Liver (tissue), 3 donors: Measurements from ENCODE around the gene DMRTC2.

Source experiments
- CTCF ChIP-seq: fragments of 150-350 bp; IDR thresholded peaks from 2 replicates; pipeline ENCODE4 v1.5.1; 2017; ENCODE audit warnings: improper control_type of control experiment, low read depth, low read length; ENCODE audit not compliant: missing input control
- FOXA1 ChIP-seq: IDR thresholded peaks from 2 replicates; pipeline ENCODE4 v1.6.1; 2016; ENCODE audit warnings: antibody characterized with exemption
- GABPA ChIP-seq, 2 donors: IDR thresholded peaks in 1 of 2; conservative IDR thresholded peaks in 1 of 2; 2 replicates each; pipeline ENCODE4 v1.6.1; 2016; ENCODE audit warnings: antibody characterized with exemption in 2 of 2, mild to moderate bottlenecking in 1 of 2, moderate library complexity in 1 of 2
- JUND ChIP-seq, 2 donors: IDR thresholded peaks; 2 replicates each; pipeline ENCODE4 v1.6.1; 2016; ENCODE audit warnings: antibody characterized with exemption in 2 of 2
- MAX ChIP-seq: IDR thresholded peaks from 2 replicates; pipeline ENCODE4 v1.6.1; 2016; ENCODE audit warnings: antibody characterized with exemption
- YY1 ChIP-seq: IDR thresholded peaks from 2 replicates; pipeline ENCODE4 v1.6.1; 2016; ENCODE audit warnings: antibody characterized with exemption, mild to moderate bottlenecking
- ZBTB33 ChIP-seq: IDR thresholded peaks from 2 replicates; pipeline ENCODE4 v1.6.1; 2016; ENCODE audit warnings: antibody characterized with exemption
- donor health status: healthy.
- donor health status: healthy.

DNA sequence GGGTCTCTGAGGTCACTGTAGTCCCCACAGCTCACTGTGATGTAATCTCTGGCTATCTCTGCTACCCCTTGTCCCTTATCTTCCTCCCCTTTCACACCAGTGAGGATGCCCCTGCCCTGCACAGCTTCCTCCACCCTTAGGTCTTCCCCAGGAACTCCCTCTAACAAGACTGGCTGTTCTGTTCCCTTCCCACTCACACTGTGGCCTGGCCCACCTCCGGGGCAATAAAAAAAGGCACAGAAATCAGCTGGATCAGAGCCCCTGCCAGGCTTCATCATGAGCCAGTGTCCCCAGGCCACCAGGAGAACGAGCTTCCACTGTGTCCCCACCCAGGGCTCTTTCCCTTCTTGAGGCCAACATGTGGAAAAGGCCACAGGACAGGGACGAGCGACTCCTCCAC lies 43.8 kb upstream of the DMRTC2 start:
- TF ChIP-seq ZBTB33, result no peak
- TF ChIP-seq CTCF, result no peak
- TF ChIP-seq FOXA1, result no peak
- TF ChIP-seq GABPA (IDR thresholded peaks at IDR 0.05 in 1 of 2, conservative IDR thresholded peaks at IDR 0.05 in 1 of 2), result no peak
- TF ChIP-seq YY1, result no peak
- TF ChIP-seq JUND (IDR thresholded peaks at IDR 0.05), result no peak
- TF ChIP-seq MAX, result no peak
